Kidney (tissue), 14 donors: ENCODE data around the gene TENT4B. TPM values are rescaled to one million over a fixed set of nuclear protein-coding genes. Genes with fewer than 3 reads are reported as not detected.

Experiments
- DNase-seq, 5 donors: peaks; one replicate each; pipeline ENCODE4 v3.0.0-alpha.2; 2013 to 2020
- FAIRE-seq: peaks from 2 replicates; lab custom pipeline; 2012; peaks lifted over from hg19 to GRCh38; lab: Jason Lieb, UNC
- H3K27ac ChIP-seq, 2 donors: one replicate each; pipeline ENCODE4 v1.7.0; 2013; ENCODE audit warnings: low read depth in 2 of 2, low read length in 2 of 2, inconsistent platforms in 1 of 2
- H3K27me3 ChIP-seq: one replicate; pipeline ENCODE4 v1.7.1; 2013; ENCODE audit warnings: low read length, inconsistent platforms; ENCODE audit not compliant: control insufficient read depth, insufficient read depth
- H3K36me3 ChIP-seq, 3 donors: one replicate each; pipeline versions ENCODE4 v1.7.0 to v1.7.1; 2013; ENCODE audit warnings: low read length in 3 of 3, control low read depth in 1 of 3, inconsistent platforms in 1 of 3; ENCODE audit not compliant: insufficient read depth in 3 of 3, control insufficient read depth in 2 of 3
- H3K4me1 ChIP-seq, 3 donors: one replicate each; pipeline versions ENCODE4 v1.7.0 to v1.7.1; 2013; ENCODE audit warnings: low read length in 3 of 3, inconsistent platforms in 1 of 3, low read depth in 1 of 3; ENCODE audit not compliant: control insufficient read depth in 2 of 3, insufficient read depth in 2 of 3
- H3K4me3 ChIP-seq, 3 donors: one replicate each; pipeline versions ENCODE4 v1.7.0 to v1.8.1; 2013; ENCODE audit warnings: low read length in 3 of 3, control low read depth in 1 of 3, inconsistent platforms in 1 of 3
- H3K9ac ChIP-seq, 3 donors: one replicate each; pipeline versions ENCODE4 v1.7.0 to v1.7.1; 2013; ENCODE audit warnings: low read length in 3 of 3, control low read depth in 1 of 3, inconsistent platforms in 1 of 3
- H3K9me3 ChIP-seq, 3 donors: one replicate each; pipeline versions ENCODE4 v1.7.0 to v1.7.1; 2013; ENCODE audit warnings: low read length in 3 of 3, control low read depth in 1 of 3, inconsistent platforms in 1 of 3; ENCODE audit not compliant: control insufficient read depth in 2 of 3, insufficient read depth in 1 of 3
- CTCF ChIP-seq: IDR thresholded peaks from 3 replicates; pipeline ENCODE4 v1.5.1; 2012; ENCODE audit warnings: mild to moderate bottlenecking, moderate library complexity, borderline replicate concordance; ENCODE audit not compliant: insufficient read depth; ENCODE audit errors: extremely low read depth
- intact Hi-C: fragments of 100-400 bp; cut with DNase I; formaldehyde crosslinking; loops from one replicate; pipeline ENCODE4 v1.11.1; 2022
- polyA plus RNA-seq: library from polyadenylated mRNA; stranded (reverse); fragments of 350-450 nt; fragmentation: Illumina TruSeq; extraction: RNeasy Lipid Tissue Mini Kit (QIAGEN cat#74804); gene quantifications from one replicate; pipeline ENCODE4 v1.2.3, GENCODE V29; 2014; ENCODE audit warnings: low read depth, low replicate concordance; ENCODE audit not compliant: insufficient read depth
- total RNA-seq: library from RNA; stranded (reverse); fragmentation: NEBNext Ultra II Directional; extraction: Animal tissue kit (Norgen Biotek cat#: 25700); gene quantifications from one replicate; pipeline ENCODE4 v1.2.1, GENCODE V29; 2021
- donor health status: control.
- donor health status: control.
- donor health status: control.
- donor health status: control.
- donor health status: control.
- donor health status: DM: yes; HTN: yes; CAD: no.
- donor health status: Normal renal cell carcinoma (clear cell type).

The TENT4B gene
- total and polyA plus RNA-seq, 2 donors from 2014 or later: 4.7 to 13.2 TPM

DNA sequence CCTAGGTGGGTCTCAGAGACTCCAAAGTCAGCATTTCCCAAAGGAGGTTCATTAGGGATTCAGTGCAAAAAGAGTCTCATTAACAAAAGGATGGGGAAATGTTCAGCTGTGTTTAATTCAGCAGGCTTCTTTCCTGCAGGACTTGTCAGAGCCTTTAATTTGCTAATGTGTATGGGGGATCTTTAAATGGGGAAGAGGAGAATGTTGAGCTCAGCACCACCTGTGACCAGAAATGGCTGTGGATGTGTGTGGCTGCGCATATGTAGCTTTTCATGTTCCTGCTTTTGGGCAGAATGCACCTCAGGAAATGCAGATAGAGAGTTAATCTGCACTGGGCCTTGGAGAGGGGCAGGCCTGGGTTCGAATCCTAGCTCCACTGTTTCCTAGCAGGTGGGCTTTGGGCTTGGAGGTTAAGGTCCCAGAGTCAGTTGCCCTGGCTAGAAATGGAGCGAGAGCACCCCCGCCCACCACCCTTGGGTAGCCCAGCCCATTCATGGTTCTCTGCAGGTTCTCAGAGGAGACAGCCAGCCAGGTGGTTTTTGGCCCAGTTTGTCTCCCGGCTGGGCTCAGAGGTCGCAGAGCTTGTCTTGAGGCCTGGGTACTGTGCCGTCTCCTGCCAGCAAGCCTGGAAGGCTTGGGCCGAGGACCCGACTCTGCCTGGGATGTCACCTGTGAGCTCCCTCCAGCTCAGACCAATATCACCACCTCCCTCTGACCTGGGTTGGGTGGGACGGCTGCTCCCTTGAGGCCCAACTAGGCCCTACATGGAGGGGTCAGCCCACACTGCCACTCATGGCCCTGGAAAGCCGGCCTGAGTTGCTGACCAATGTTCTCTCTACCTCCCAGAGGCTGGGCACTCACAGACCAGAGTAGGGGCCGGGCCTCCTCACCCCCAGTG is 122.6 kb downstream of the TENT4B start:
- Histone ChIP-seq H3K4me3 (no peak overlapping the region), H3K36me3 (no peaks in the 10 kb centered on the region), H3K9ac (no peak overlapping the region), H3K27ac (no peak overlapping the region), H3K4me1 (peaks cover 0 to 2% (median 0%) of the 10 kb centered on the region in 3 donors), H3K27me3 (no peaks in the 10 kb centered on the region), H3K9me3 (no peaks in the 10 kb centered on the region)
- no peak for TF ChIP-seq CTCF
- FAIRE-seq: no peak
- intact Hi-C loops: no loop called here
- DNase-seq: peak in 1 of 5 donors; percentile 56

DNA sequence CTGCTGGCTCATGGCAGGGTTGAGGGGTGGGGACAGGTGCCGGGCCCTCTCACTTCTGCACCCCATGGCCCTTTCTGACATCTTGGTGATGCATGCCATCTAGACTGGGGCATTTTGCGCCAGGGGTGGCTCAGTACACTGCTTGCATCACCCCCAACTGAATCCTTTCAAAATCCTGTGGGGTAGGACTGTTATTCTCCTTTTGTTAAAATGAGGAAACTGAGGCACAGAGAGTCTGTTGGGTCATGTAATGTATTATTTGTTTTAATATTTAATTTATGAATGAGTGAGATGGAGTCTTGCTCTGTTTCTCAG is 123.2 kb downstream of the TENT4B start:
- Histone ChIP-seq H3K27ac (no peak overlapping the region), H3K9me3 (no peaks in the 10 kb centered on the region), H3K36me3 (no peaks in the 10 kb centered on the region), H3K4me1 (peaks cover 0 to 2% (median 0%) of the 10 kb centered on the region in 3 donors), H3K27me3 (no peaks in the 10 kb centered on the region), H3K4me3 (no peak overlapping the region), H3K9ac (no peak overlapping the region)
- DNase-seq (no peak), FAIRE-seq (no peak)
- intact Hi-C loops: no loop called here
- TF ChIP-seq CTCF: no peak

GRCh38 chr16:50276801-50277555 is 123.9 kb downstream of the TENT4B start:
- Histone ChIP-seq H3K9me3 (no peaks in the 10 kb centered on the region), H3K4me1 (peaks cover 0 to 2% (median 0%) of the 10 kb centered on the region in 3 donors), H3K27ac (no peak overlapping the region), H3K27me3 (no peaks in the 10 kb centered on the region), H3K9ac (no peak overlapping the region), H3K36me3 (no peaks in the 10 kb centered on the region), H3K4me3 (no peak overlapping the region)
- TF ChIP-seq CTCF: no peak
- FAIRE-seq: no peak
- intact Hi-C loops: no loop called here
- peak in 1 of 5 donors; percentile 10 for DNase-seq
